Chondrocyte (in vitro differentiated cells): ENCODE measurements around the gene MAMSTR. TPM values are rescaled to one million over a fixed set of nuclear protein-coding genes. Genes with fewer than 3 reads are reported as not detected.

ENCODE experiments used
- DNase-seq: peaks from one replicate; pipeline ENCODE4 v3.0.0; 2021; ENCODE audit warnings: mixed read lengths, low spot score
- H3K27ac Mint-ChIP-seq: one replicate; pipeline ENCODE4 v1.8.0; 2021; ENCODE audit warnings: mild to moderate bottlenecking, moderate library complexity, mixed read lengths; ENCODE audit not compliant: unreplicated experiment
- H3K27me3 Mint-ChIP-seq: 2 replicates; pipeline ENCODE4 v1.8.0; 2021; ENCODE audit warnings: low read depth, mixed read lengths
- H3K36me3 Mint-ChIP-seq: 2 replicates; pipeline ENCODE4 v1.8.0; 2021; ENCODE audit warnings: low read depth, mixed read lengths
- H3K4me1 Mint-ChIP-seq: 2 replicates; pipeline ENCODE4 v1.8.0; 2021; ENCODE audit warnings: low read depth, mild to moderate bottlenecking, mixed read lengths
- H3K4me3 Mint-ChIP-seq: one replicate; pipeline ENCODE4 v1.8.0; 2021; ENCODE audit warnings: mild to moderate bottlenecking, moderate library complexity, mixed read lengths; ENCODE audit not compliant: unreplicated experiment
- H3K9me3 Mint-ChIP-seq: 2 replicates; pipeline ENCODE4 v1.8.0; 2021; ENCODE audit warnings: low read depth, mixed read lengths
- CTCF ChIP-seq: fragments of 200-600 bp; sonication (generic); IDR thresholded peaks from 2 replicates; pipeline ENCODE4 v1.5.0; 2021; ENCODE audit warnings: antibody characterized with exemption, mild to moderate bottlenecking, moderate library complexity
- total RNA-seq: library from RNA; stranded (reverse); gene quantifications from 3 replicates; pipeline ENCODE4 v1.2.1, GENCODE V29; 2021

The MAMSTR gene
- total RNA-seq, 1 donor from 2014 or later, result 1.7 TPM

GRCh38 chr19:48757741-48758144, 38.2 kb upstream of the MAMSTR start:
- TF ChIP-seq CTCF, result no peak
- Mint-ChIP-seq H3K27me3 (peaks cover 22% of the 10 kb centered on the region), H3K27ac (no peak overlapping the region), H3K4me1 (peaks cover 4% of the 10 kb centered on the region), H3K36me3 (no peaks in the 10 kb centered on the region), H3K4me3 (no peak overlapping the region), H3K9me3 (no peaks in the 10 kb centered on the region)
- no peak for DNase-seq

GRCh38 chr19:48757089-48757675, 37.7 kb upstream of the MAMSTR start:
- Mint-ChIP-seq H3K4me3 (no peak overlapping the region), H3K9me3 (no peaks in the 10 kb centered on the region), H3K36me3 (no peaks in the 10 kb centered on the region), H3K27ac (no peak overlapping the region), H3K27me3 (peaks cover 17% of the 10 kb centered on the region), H3K4me1 (peaks cover 6% of the 10 kb centered on the region)
- no peak for DNase-seq
- TF ChIP-seq CTCF, result no peak

- Mint-ChIP-seq H3K9me3 (no peaks in the 10 kb centered on the region), H3K27ac (no peak overlapping the region), H3K36me3 (no peaks in the 10 kb centered on the region), H3K4me3 (no peak overlapping the region), H3K27me3 (peaks cover 16% of the 10 kb centered on the region), H3K4me1 (peaks cover 8% of the 10 kb centered on the region)
- TF ChIP-seq CTCF, result no peak
- no peak for DNase-seq
Measured at GRCh38 chr19:48756686-48757085, 37.2 kb upstream of the MAMSTR start.

- Mint-ChIP-seq H3K36me3 (no peaks in the 10 kb centered on the region), H3K4me3 (no peak overlapping the region), H3K4me1 (peaks cover 10% of the 10 kb centered on the region), H3K9me3 (no peaks in the 10 kb centered on the region), H3K27me3 (peaks cover 13% of the 10 kb centered on the region), H3K27ac (no peak overlapping the region)
- DNase-seq, result no peak
- TF ChIP-seq CTCF, result no peak
Measured at GRCh38 chr19:48756212-48756611, 36.7 kb upstream of the MAMSTR start.

- TF ChIP-seq CTCF, result no peak
- no peak overlapping the region for H3K27ac Mint-ChIP-seq
- no peak for DNase-seq
Measured at GRCh38 chr19:48755787-48756186, 36.3 kb upstream of the MAMSTR start.

More at GRCh38 chr19:48755787-48756186, 36.3 kb upstream of the MAMSTR start:
- Mint-ChIP-seq H3K27me3 (peaks cover 9% of the 10 kb centered on the region), H3K4me3 (no peak overlapping the region), H3K9me3 (no peaks in the 10 kb centered on the region), H3K36me3 (no peaks in the 10 kb centered on the region), H3K4me1 (peaks cover 11% of the 10 kb centered on the region)
